ENCODE results near the gene SEZ6L2. TPM values are rescaled to one million over a fixed set of nuclear protein-coding genes. Genes with fewer than 3 reads are reported as not detected.

Gene SEZ6L2
- total and polyA plus RNA-seq, 2 of the 8 experiments (the other 6 are each of a cell fraction or from before 2014, with no cell fraction given), result 43.5 to 47.7 TPM

- ChIA-PET POLR2A (ENCODE audit: partially characterized antibody) (interaction anchor here (0.6 to 1.3 kb wide), 5 partner anchors 10 to 152 kb away, joined by 3 to 4 read pairs (median 4); partner anchors contain the start of gene PAGR1), CTCF (ENCODE audit: partially characterized antibody) (interaction anchor here (0.6 to 1.4 kb wide), 4 partner anchors 9 to 43 kb away, joined by 3 to 4 read pairs (median 3); no protein-coding TSS in a partner anchor)
- FAIRE-seq (no peak), DNase-seq (ENCODE audit: low read depth in 1 of 2, low spot score in 2 of 2) (no peak)
- Histone ChIP-seq H2AFZ (ENCODE audit: low read length) (no peak overlapping the region), H4K20me1 (replicated peaks in 1 of 2; ENCODE audit: control insufficient read depth in 1 of 2, insufficient read depth in 2 of 2, low read length in 2 of 2) (peaks cover 0 to 2% of the 10 kb centered on the region in 2 experiments), H2BK20ac (ENCODE audit: low read length) (no peak overlapping the region), H4K8ac (ENCODE audit: extremely low read depth, insufficient read depth, low read length) (no peak overlapping the region), H3K4me3 (ENCODE audit: extremely low read depth in 1 of 4, insufficient read depth in 2 of 4, low read depth in 3 of 4, low read length in 4 of 4) (no peak overlapping the region), H3K27ac (ENCODE audit: low read depth, low read length) (no peak overlapping the region), H2BK120ac (replicated peaks; ENCODE audit: low read depth, low read length) (no peak overlapping the region), H4K5ac (ENCODE audit: insufficient read length, low read depth, low read length) (no peak overlapping the region), H3K36me3 (ENCODE audit: control insufficient read depth in 2 of 4, insufficient read depth in 4 of 4, low read length in 3 of 4) (peaks cover 0 to 3% (median 0%) of the 10 kb centered on the region in 4 experiments; a peak in 2 of 8 replicates), H2BK15ac (ENCODE audit: low read length) (no peak overlapping the region), H3K56ac (replicated peaks; ENCODE audit: insufficient read length, low read depth, low read length) (no peak overlapping the region), H3K9ac (replicated peaks in 1 of 4; ENCODE audit: extremely low read depth in 1 of 4, low read depth in 3 of 4, low read length in 3 of 4) (no peak overlapping the region), H3K4me1 (replicated peaks in 1 of 4; ENCODE audit: control insufficient read depth in 3 of 4, insufficient read depth in 4 of 4, low read length in 3 of 4) (peaks cover 0 to 7% (median 3%) of the 10 kb centered on the region in 4 experiments; a peak in 3 of 7 replicates), H3K18ac (ENCODE audit: extremely low read depth, low read length) (no peak overlapping the region), H3K4ac (replicated peaks; ENCODE audit: insufficient read length, low read depth, low read length) (no peak overlapping the region), H3K79me1 (ENCODE audit: low read depth, low read length) (no peaks in the 10 kb centered on the region), H3K79me2 (ENCODE audit: control insufficient read depth in 1 of 2, insufficient read depth in 2 of 2, low read length in 2 of 2) (no peaks in the 10 kb centered on the region), H3K23me2 (ENCODE audit: low read depth, low read length) (peaks cover 3% of the 10 kb centered on the region; the same call in 1 of the 2 replicates), H3K4me2 (ENCODE audit: insufficient read depth in 1 of 2, low read depth in 2 of 2, low read length in 2 of 2) (no peak overlapping the region), H3K23ac (ENCODE audit: insufficient read length) (no peak overlapping the region), H3K9me3 (ENCODE audit: insufficient read depth in 2 of 2, low read depth in 1 of 2, low read length in 1 of 2) (no peaks in the 10 kb centered on the region), H3K27me3 (replicated peaks in 1 of 4; ENCODE audit: control insufficient read depth in 3 of 4, extremely low read depth in 1 of 4, insufficient read depth in 3 of 4, low read length in 3 of 4) (no peaks in the 10 kb centered on the region), H2AK5ac (ENCODE audit: low read depth, low read length) (no peak overlapping the region), H2BK12ac (ENCODE audit: low read depth, low read length) (no peak overlapping the region), H4K91ac (replicated peaks; ENCODE audit: insufficient read length, low read length) (no peak overlapping the region), H2BK5ac (ENCODE audit: low read depth, low read length) (no peak overlapping the region), H3K14ac (ENCODE audit: insufficient read length) (no peak overlapping the region)
- WGBS, 2 experiments (ENCODE audit: extremely low coverage in 1 of 2, insufficient coverage in 1 of 2, insufficient read length in 1 of 2, insufficient replicate concordance in 2 of 2, low coverage in 1 of 2, low lambda C conversion rate in 2 of 2, missing lambda C conversion rate in 1 of 2), result 89% methylated on average over 8 of the region's 8 CpGs; no CpG with 5 or more reads in 1 of the 2 experiments
- TF ChIP-seq ZNF274 (IDR thresholded peaks at IDR 0.05; ENCODE audit: borderline replicate concordance, extremely low read depth, low read length) (no peak), USF2 (IDR thresholded peaks at IDR 0.05; ENCODE audit: low read length) (no peak), JUND (IDR thresholded peaks at IDR 0.05; ENCODE audit: low read length) (no peak), TAF1 (IDR thresholded peaks at IDR 0.05; ENCODE audit: low read depth, low read length) (no peak), CHD1 (IDR thresholded peaks at IDR 0.05; ENCODE audit: low read depth, low read length) (no peak), ATF3 (IDR thresholded peaks at IDR 0.05; ENCODE audit: insufficient read depth, low read depth, low read length) (no peak), NANOG (IDR thresholded peaks at IDR 0.05; ENCODE audit: insufficient read depth, low read depth, low read length, poor library complexity, severe bottlenecking) (no peak), POLR2A (IDR thresholded peaks at IDR 0.05; ENCODE audit: control extremely low read depth in 1 of 2, low read depth in 2 of 2, low read length in 2 of 2) (no peak), EGR1 (IDR thresholded peaks at IDR 0.05; ENCODE audit: borderline replicate concordance, low read depth, low read length) (no peak), MAX (IDR thresholded peaks at IDR 0.05) (no peak), BCL11A (IDR thresholded peaks at IDR 0.05; ENCODE audit: low read depth in 2 of 2, low read length in 2 of 2) (no peak), TCF12 (IDR thresholded peaks at IDR 0.05; ENCODE audit: low read depth, low read length) (no peak)
Observed at GRCh38 chr16:29868396-29869009, 30.8 kb downstream of the SEZ6L2 start.
